HepG2 (cell line): ENCODE measurements around the gene OPA3. TPM values are rescaled to one million over a fixed set of nuclear protein-coding genes. Genes with fewer than 3 reads are reported as not detected.

Source experiments
- FOXA3 ChIP-seq: IDR thresholded peaks from 2 replicates; pipeline ENCODE4 v1.6.1; 2016; ENCODE audit warnings: missing genetic modification reagents, missing compliant biosample characterization
- GPN1 ChIP-seq: sonication (generic); formaldehyde crosslinking; IDR thresholded peaks from 2 replicates; pipeline ENCODE4 v1.5.1; 2020; ENCODE audit warnings: missing genetic modification reagents, borderline replicate concordance
- ZNF333 ChIP-seq: sonication (generic); formaldehyde crosslinking; IDR thresholded peaks from 2 replicates; pipeline ENCODE4 v1.4.0; 2020; ENCODE audit warnings: mild to moderate bottlenecking, missing genetic modification reagents, borderline replicate concordance
- polyA plus RNA-seq, 8 experiments: library from polyadenylated mRNA; depleted of rRNA in 3 of 8; stranded (reverse) in 7 of 8; unstranded in 1 of 8; fragments of >200 nt; fragmentation: Illumina TruSeq in 4 of 8; extraction: Trizol in 4 of 8; gene quantifications; 2 replicates each; pipeline versions ENCODE4 v1.2.1 to v1.2.3, GENCODE V29; 2011 to 2016; ENCODE audit warnings: low read depth in 4 of 8, missing spikeins in 1 of 8, mixed read lengths in 1 of 8; ENCODE audit not compliant: insufficient read depth in 1 of 8
- total RNA-seq, 5 experiments: library from RNA; depleted of rRNA; stranded (reverse); fragments of >200 nt; fragmentation: Illumina TruSeq; extraction: Trizol; gene quantifications; 2 replicates each; pipeline ENCODE4 v1.2.3, GENCODE V29; 2016; ENCODE audit warnings: low read depth in 1 of 5
- TF ChIP-seq, protein P1 (sequence below): sonication (generic); formaldehyde crosslinking; IDR thresholded peaks from 2 replicates; pipeline ENCODE4 v1.4.0; 2020; ENCODE audit warnings: missing genetic modification reagents, borderline replicate concordance
- TF ChIP-seq, protein P2 (sequence below): sonication (generic); formaldehyde crosslinking; IDR thresholded peaks from 2 replicates; pipeline ENCODE4 v1.4.0; 2020; ENCODE audit warnings: mild to moderate bottlenecking, missing genetic modification reagents, borderline replicate concordance
- TF ChIP-seq, protein P3 (sequence below): sonication (generic); formaldehyde crosslinking; IDR thresholded peaks from 2 replicates; pipeline ENCODE4 v1.4.0; 2020; ENCODE audit warnings: missing genetic modification reagents, borderline replicate concordance
- TF ChIP-seq, protein P4 (sequence below): sonication (generic); formaldehyde crosslinking; IDR thresholded peaks from 2 replicates; pipeline ENCODE4 v1.4.0; 2020; ENCODE audit warnings: low read depth, missing genetic modification reagents
- TF ChIP-seq, protein P5 (sequence below): IDR thresholded peaks from 2 replicates; pipeline ENCODE4 v1.4.0; 2020; ENCODE audit warnings: mild to moderate bottlenecking, missing genetic modification reagents

Gene OPA3
- total and polyA plus RNA-seq, 2 of the 13 experiments (the other 11 are each of a cell fraction or from before 2014, with no cell fraction given), result 8.3 to 17.7 TPM

DNA sequence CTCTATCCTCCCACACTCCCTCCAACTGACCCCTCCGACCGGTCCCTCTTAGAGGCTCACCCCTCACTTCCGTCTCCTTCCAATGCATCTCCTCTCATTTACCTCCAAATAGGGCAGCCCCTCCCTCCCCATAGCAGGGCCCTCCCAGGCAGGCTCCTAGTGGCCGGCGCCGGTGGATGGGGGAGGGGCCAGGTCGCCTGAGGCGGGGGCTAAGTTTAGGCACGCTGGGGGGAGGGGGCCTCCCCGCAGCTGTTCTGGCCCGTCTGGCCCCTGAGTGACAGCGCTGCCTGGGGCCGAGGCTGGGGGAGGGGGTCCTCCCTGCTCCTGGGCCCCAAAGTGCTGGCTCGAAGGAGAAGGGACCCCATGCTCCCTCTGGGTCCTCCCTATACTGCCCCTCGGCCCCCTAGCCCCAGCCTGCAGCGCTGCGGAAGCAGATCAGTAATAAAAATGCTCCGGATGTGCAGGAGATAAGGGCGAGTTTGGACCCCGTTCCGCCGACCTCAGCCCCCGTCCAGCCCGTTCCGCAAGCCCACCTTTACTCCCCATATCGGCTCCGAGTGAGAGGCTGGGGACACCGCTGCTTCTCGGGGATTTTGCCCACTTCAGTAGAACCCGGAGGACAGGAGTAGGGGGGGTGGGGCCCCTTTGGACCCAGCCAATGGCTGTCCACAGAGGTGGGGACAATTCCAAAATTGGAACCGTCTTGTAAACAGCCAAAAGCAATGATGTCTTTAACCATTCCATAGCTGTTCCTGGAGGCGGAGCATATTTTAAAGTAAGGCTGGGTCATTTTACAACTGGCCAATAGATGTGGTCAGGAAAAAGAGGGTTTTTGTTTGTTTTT, 91.8 kb downstream of the OPA3 start (continued):
- TF ChIP-seq, protein P1, sequence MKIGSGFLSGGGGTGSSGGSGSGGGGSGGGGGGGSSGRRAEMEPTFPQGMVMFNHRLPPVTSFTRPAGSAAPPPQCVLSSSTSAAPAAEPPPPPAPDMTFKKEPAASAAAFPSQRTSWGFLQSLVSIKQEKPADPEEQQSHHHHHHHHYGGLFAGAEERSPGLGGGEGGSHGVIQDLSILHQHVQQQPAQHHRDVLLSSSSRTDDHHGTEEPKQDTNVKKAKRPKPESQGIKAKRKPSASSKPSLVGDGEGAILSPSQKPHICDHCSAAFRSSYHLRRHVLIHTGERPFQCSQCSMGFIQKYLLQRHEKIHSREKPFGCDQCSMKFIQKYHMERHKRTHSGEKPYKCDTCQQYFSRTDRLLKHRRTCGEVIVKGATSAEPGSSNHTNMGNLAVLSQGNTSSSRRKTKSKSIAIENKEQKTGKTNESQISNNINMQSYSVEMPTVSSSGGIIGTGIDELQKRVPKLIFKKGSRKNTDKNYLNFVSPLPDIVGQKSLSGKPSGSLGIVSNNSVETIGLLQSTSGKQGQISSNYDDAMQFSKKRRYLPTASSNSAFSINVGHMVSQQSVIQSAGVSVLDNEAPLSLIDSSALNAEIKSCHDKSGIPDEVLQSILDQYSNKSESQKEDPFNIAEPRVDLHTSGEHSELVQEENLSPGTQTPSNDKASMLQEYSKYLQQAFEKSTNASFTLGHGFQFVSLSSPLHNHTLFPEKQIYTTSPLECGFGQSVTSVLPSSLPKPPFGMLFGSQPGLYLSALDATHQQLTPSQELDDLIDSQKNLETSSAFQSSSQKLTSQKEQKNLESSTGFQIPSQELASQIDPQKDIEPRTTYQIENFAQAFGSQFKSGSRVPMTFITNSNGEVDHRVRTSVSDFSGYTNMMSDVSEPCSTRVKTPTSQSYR (CRISPR knock-in tag), result peak; percentile 83
- TF ChIP-seq, protein P2, sequence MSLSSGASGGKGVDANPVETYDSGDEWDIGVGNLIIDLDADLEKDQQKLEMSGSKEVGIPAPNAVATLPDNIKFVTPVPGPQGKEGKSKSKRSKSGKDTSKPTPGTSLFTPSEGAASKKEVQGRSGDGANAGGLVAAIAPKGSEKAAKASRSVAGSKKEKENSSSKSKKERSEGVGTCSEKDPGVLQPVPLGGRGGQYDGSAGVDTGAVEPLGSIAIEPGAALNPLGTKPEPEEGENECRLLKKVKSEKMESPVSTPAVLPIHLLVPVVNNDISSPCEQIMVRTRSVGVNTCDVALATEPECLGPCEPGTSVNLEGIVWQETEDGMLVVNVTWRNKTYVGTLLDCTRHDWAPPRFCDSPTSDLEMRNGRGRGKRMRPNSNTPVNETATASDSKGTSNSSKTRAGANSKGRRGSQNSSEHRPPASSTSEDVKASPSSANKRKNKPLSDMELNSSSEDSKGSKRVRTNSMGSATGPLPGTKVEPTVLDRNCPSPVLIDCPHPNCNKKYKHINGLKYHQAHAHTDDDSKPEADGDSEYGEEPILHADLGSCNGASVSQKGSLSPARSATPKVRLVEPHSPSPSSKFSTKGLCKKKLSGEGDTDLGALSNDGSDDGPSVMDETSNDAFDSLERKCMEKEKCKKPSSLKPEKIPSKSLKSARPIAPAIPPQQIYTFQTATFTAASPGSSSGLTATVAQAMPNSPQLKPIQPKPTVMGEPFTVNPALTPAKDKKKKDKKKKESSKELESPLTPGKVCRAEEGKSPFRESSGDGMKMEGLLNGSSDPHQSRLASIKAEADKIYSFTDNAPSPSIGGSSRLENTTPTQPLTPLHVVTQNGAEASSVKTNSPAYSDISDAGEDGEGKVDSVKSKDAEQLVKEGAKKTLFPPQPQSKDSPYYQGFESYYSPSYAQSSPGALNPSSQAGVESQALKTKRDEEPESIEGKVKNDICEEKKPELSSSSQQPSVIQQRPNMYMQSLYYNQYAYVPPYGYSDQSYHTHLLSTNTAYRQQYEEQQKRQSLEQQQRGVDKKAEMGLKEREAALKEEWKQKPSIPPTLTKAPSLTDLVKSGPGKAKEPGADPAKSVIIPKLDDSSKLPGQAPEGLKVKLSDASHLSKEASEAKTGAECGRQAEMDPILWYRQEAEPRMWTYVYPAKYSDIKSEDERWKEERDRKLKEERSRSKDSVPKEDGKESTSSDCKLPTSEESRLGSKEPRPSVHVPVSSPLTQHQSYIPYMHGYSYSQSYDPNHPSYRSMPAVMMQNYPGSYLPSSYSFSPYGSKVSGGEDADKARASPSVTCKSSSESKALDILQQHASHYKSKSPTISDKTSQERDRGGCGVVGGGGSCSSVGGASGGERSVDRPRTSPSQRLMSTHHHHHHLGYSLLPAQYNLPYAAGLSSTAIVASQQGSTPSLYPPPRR (CRISPR knock-in tag), result peak; percentile 41; the same call in 1 of the 2 replicates
- TF ChIP-seq, protein P3, sequence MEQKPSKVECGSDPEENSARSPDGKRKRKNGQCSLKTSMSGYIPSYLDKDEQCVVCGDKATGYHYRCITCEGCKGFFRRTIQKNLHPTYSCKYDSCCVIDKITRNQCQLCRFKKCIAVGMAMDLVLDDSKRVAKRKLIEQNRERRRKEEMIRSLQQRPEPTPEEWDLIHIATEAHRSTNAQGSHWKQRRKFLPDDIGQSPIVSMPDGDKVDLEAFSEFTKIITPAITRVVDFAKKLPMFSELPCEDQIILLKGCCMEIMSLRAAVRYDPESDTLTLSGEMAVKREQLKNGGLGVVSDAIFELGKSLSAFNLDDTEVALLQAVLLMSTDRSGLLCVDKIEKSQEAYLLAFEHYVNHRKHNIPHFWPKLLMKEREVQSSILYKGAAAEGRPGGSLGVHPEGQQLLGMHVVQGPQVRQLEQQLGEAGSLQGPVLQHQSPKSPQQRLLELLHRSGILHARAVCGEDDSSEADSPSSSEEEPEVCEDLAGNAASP (CRISPR knock-in tag), result peak; percentile 28; the same call in 1 of the 2 replicates
- TF ChIP-seq ZNF333 (CRISPR knock-in tag) (peak; percentile 45; the same call in 1 of the 2 replicates), GPN1 (CRISPR knock-in tag) (no peak), FOXA3 (CRISPR knock-in tag) (peak; percentile 71)
- TF ChIP-seq, protein P4, sequence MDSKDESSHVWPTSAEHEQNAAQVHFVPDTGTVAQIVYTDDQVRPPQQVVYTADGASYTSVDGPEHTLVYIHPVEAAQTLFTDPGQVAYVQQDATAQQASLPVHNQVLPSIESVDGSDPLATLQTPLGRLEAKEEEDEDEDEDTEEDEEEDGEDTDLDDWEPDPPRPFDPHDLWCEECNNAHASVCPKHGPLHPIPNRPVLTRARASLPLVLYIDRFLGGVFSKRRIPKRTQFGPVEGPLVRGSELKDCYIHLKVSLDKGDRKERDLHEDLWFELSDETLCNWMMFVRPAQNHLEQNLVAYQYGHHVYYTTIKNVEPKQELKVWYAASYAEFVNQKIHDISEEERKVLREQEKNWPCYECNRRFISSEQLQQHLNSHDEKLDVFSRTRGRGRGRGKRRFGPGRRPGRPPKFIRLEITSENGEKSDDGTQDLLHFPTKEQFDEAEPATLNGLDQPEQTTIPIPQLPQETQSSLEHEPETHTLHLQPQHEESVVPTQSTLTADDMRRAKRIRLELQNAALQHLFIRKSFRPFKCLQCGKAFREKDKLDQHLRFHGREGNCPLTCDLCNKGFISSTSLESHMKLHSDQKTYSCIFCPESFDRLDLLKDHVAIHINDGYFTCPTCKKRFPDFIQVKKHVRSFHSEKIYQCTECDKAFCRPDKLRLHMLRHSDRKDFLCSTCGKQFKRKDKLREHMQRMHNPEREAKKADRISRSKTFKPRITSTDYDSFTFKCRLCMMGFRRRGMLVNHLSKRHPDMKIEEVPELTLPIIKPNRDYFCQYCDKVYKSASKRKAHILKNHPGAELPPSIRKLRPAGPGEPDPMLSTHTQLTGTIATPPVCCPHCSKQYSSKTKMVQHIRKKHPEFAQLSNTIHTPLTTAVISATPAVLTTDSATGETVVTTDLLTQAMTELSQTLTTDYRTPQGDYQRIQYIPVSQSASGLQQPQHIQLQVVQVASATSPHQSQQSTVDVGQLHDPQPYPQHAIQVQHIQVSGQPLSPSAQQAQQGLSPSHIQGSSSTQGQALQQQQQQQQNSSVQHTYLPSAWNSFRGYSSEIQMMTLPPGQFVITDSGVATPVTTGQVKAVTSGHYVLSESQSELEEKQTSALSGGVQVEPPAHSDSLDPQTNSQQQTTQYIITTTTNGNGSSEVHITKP (CRISPR knock-in tag), result peak; percentile 58; the same call in 1 of the 2 replicates
- TF ChIP-seq, protein P5, sequence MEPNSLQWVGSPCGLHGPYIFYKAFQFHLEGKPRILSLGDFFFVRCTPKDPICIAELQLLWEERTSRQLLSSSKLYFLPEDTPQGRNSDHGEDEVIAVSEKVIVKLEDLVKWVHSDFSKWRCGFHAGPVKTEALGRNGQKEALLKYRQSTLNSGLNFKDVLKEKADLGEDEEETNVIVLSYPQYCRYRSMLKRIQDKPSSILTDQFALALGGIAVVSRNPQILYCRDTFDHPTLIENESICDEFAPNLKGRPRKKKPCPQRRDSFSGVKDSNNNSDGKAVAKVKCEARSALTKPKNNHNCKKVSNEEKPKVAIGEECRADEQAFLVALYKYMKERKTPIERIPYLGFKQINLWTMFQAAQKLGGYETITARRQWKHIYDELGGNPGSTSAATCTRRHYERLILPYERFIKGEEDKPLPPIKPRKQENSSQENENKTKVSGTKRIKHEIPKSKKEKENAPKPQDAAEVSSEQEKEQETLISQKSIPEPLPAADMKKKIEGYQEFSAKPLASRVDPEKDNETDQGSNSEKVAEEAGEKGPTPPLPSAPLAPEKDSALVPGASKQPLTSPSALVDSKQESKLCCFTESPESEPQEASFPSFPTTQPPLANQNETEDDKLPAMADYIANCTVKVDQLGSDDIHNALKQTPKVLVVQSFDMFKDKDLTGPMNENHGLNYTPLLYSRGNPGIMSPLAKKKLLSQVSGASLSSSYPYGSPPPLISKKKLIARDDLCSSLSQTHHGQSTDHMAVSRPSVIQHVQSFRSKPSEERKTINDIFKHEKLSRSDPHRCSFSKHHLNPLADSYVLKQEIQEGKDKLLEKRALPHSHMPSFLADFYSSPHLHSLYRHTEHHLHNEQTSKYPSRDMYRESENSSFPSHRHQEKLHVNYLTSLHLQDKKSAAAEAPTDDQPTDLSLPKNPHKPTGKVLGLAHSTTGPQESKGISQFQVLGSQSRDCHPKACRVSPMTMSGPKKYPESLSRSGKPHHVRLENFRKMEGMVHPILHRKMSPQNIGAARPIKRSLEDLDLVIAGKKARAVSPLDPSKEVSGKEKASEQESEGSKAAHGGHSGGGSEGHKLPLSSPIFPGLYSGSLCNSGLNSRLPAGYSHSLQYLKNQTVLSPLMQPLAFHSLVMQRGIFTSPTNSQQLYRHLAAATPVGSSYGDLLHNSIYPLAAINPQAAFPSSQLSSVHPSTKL (CRISPR knock-in tag), result 0 out of 2 replicates have a peak, but pooled peaks have one; percentile 6
